Endothelial cell of umbilical vein (primary cell): ENCODE results near the gene PLPP7. TPM values are rescaled to one million over a fixed set of nuclear protein-coding genes. Genes with fewer than 3 reads are reported as not detected.

ENCODE experiments used
- BruUV-seq: library from RNA; stranded (reverse); fragments of 400-500 nt; replicated peaks from 2 replicates; lab custom pipeline; 2021; lab: Mats Ljungman, UMichigan
- CTCF ChIA-PET: fragments of 300-600, 350-600 bp; sonication (Branson Sonifier 250); formaldehyde crosslinking; loops from one replicate; lab custom pipeline; 2021; ENCODE audit warnings: antibody characterized with exemption, inconsistent platforms; lab: Charles Lee
- POLR2A ChIA-PET: fragments of 300-600, 350-600 bp; sonication (Branson Sonifier 250); formaldehyde crosslinking; loops from one replicate; lab custom pipeline; 2021; ENCODE audit warnings: antibody characterized with exemption, inconsistent platforms; lab: Charles Lee
- DNase-seq: peaks from one replicate; pipeline ENCODE4 v3.0.0-alpha.2; 2011; ENCODE audit warnings: low read depth, low spot score
- FAIRE-seq: peaks from 2 replicates; lab custom pipeline; 2011; peaks lifted over from hg19 to GRCh38; lab: Jason Lieb, UNC
- H2AFZ ChIP-seq: 2 replicates; pipeline ENCODE4 v1.6.0; 2012; ENCODE audit warnings: low read depth, low read length, control low read depth, inconsistent platforms
- H3K27ac ChIP-seq: 2 replicates; pipeline ENCODE4 v1.5.1; 2011; ENCODE audit warnings: low read depth, mild to moderate bottlenecking, control low read depth, low read length, moderate library complexity; ENCODE audit not compliant: insufficient read depth
- H3K27me3 ChIP-seq, 2 experiments: 2 replicates each; pipeline versions ENCODE4 v1.6.0 to v1.6.1; 2011; ENCODE audit warnings: low read length in 2 of 2, mixed read lengths in 1 of 2; ENCODE audit not compliant: control insufficient read depth in 2 of 2, insufficient read depth in 2 of 2
- H3K36me3 ChIP-seq, 2 experiments: 2 replicates in 1 of 2; 3 replicates in 1 of 2; pipeline ENCODE4 v1.5.1; 2011; ENCODE audit warnings: low read length in 2 of 2, mild to moderate bottlenecking in 1 of 2, moderate library complexity in 1 of 2; ENCODE audit not compliant: control insufficient read depth in 2 of 2, insufficient read depth in 2 of 2; ENCODE audit errors: extremely low read depth in 1 of 2
- H3K4me1 ChIP-seq: 3 replicates; pipeline ENCODE4 v1.5.1; 2011; ENCODE audit warnings: mild to moderate bottlenecking, low read length; ENCODE audit not compliant: control insufficient read depth, insufficient read depth; ENCODE audit errors: extremely low read depth
- H3K4me2 ChIP-seq: 2 replicates; pipeline ENCODE4 v1.6.1; 2011; ENCODE audit warnings: low read length, control low read depth, mixed read lengths; ENCODE audit not compliant: insufficient read depth
- H3K4me3 ChIP-seq, 3 experiments: fragments of 200-600 bp in 1 of 3; sonication (generic), shearing (Covaris generic) in 1 of 3; replicated peaks in 1 of 3; 2 replicates each; pipeline ENCODE4 v1.5.1; 2011 to 2016; ENCODE audit warnings: control low read depth in 3 of 3, low read length in 3 of 3, mild to moderate bottlenecking in 2 of 3, inconsistent platforms in 1 of 3, low read depth in 1 of 3, moderate library complexity in 1 of 3; ENCODE audit not compliant: insufficient read depth in 1 of 3
- H3K79me2 ChIP-seq: 2 replicates; pipeline ENCODE4 v1.6.0; 2012; ENCODE audit warnings: low read length, inconsistent platforms; ENCODE audit not compliant: control insufficient read depth, insufficient read depth
- H3K9ac ChIP-seq: replicated peaks from 2 replicates; pipeline ENCODE3; 2011; ENCODE audit warnings: low read length, control low read depth; ENCODE audit not compliant: insufficient read depth; ENCODE audit errors: extremely low read depth
- H3K9me1 ChIP-seq: replicated peaks from 3 replicates; pipeline ENCODE4 v1.6.0; 2011; ENCODE audit warnings: mild to moderate bottlenecking, low read length; ENCODE audit not compliant: control insufficient read depth, insufficient read depth; ENCODE audit errors: extremely low read depth
- H3K9me3 ChIP-seq: replicated peaks from 2 replicates; pipeline ENCODE4 v1.5.1; 2012; ENCODE audit warnings: low read length, inconsistent platforms; ENCODE audit not compliant: control insufficient read depth, insufficient read depth
- H4K20me1 ChIP-seq: replicated peaks from 2 replicates; pipeline ENCODE3; 2011; ENCODE audit warnings: mild to moderate bottlenecking, low read length; ENCODE audit not compliant: control insufficient read depth, insufficient read depth; ENCODE audit errors: extremely low read depth
- CTCF ChIP-seq, 2 donors: IDR thresholded peaks; 1 replicate in 1 of 2; 2 replicates in 1 of 2; pipeline ENCODE4 v1.5.1; 2011; ENCODE audit warnings: low read length in 2 of 2, mild to moderate bottlenecking in 2 of 2, moderate library complexity in 2 of 2, control low read depth in 1 of 2, inconsistent platforms in 1 of 2, low read depth in 1 of 2; ENCODE audit not compliant: insufficient read depth in 1 of 2; ENCODE audit errors: extremely low read depth in 1 of 2
- EZH2 ChIP-seq: IDR thresholded peaks from 2 replicates; pipeline ENCODE4 v1.6.1; 2012; ENCODE audit warnings: borderline replicate concordance, low read depth, mild to moderate bottlenecking, moderate library complexity, low read length, inconsistent platforms; ENCODE audit not compliant: severe bottlenecking
- FOS ChIP-seq: IDR thresholded peaks from 2 replicates; pipeline ENCODE4 v1.6.1; 2011; ENCODE audit warnings: mild to moderate bottlenecking, low read length, moderate library complexity, borderline replicate concordance; ENCODE audit not compliant: insufficient read depth
- GATA2 ChIP-seq: IDR thresholded peaks from 2 replicates; pipeline ENCODE4 v1.7.0; 2011; ENCODE audit warnings: low read depth, mild to moderate bottlenecking, moderate library complexity, mixed read lengths, low read length; ENCODE audit not compliant: insufficient read length, insufficient read depth
- JUN ChIP-seq: IDR thresholded peaks from 2 replicates; pipeline ENCODE4 v1.6.1; 2011; ENCODE audit warnings: borderline replicate concordance, low read depth; ENCODE audit not compliant: insufficient read length, insufficient read depth
- MAX ChIP-seq: IDR thresholded peaks from 2 replicates; pipeline ENCODE4 v1.6.1; 2011; ENCODE audit not compliant: insufficient read depth, insufficient read length
- MYC ChIP-seq: IDR thresholded peaks from one replicate; pipeline ENCODE4 v1.6.1; 2011; ENCODE audit warnings: mild to moderate bottlenecking, low read depth, low read length
- POLR2A ChIP-seq: IDR thresholded peaks from 2 replicates; pipeline ENCODE4 v1.6.1; 2012; ENCODE audit warnings: low read depth, mild to moderate bottlenecking, control low read depth, low read length
- POLR2AphosphoS5 ChIP-seq: IDR thresholded peaks from 2 replicates; pipeline ENCODE4 v1.6.1; 2012; ENCODE audit warnings: low read depth, mild to moderate bottlenecking, control low read depth, low read length, moderate library complexity; ENCODE audit not compliant: insufficient read depth
- dilution Hi-C: fragments of 300-500 bp; cut with MboI; formaldehyde crosslinking; loops from one replicate; pipeline ENCODE4 v1.15.0; 2019; ENCODE audit warnings: low sequenced_read_pairs; ENCODE audit not compliant: extremely low pct_ligation_motif_present
- intact Hi-C: fragments of 100-400 bp; cut with micrococcal nuclease; formaldehyde crosslinking; loops from one replicate; pipeline ENCODE4 v1.10.0; 2022
- polyA plus RNA-seq, 4 experiments: library from polyadenylated mRNA; depleted of rRNA in 3 of 4; stranded (reverse) in 3 of 4; unstranded in 1 of 4; fragments of >200 nt; gene quantifications; 2 replicates each; pipeline versions ENCODE4 v1.2.1 to v1.2.3, GENCODE V29; 2011 to 2012; ENCODE audit warnings: missing spikeins in 1 of 4
- total RNA-seq: library from RNA; stranded (reverse); gene quantifications from 2 replicates; pipeline ENCODE4 v1.2.3, GENCODE V29; 2021

Gene PLPP7
- total and polyA plus RNA-seq, 2 donors (not counting 3 experiments of a cell fraction or from before 2014, with no cell fraction given): 2.1 to 2.7 TPM

DNA sequence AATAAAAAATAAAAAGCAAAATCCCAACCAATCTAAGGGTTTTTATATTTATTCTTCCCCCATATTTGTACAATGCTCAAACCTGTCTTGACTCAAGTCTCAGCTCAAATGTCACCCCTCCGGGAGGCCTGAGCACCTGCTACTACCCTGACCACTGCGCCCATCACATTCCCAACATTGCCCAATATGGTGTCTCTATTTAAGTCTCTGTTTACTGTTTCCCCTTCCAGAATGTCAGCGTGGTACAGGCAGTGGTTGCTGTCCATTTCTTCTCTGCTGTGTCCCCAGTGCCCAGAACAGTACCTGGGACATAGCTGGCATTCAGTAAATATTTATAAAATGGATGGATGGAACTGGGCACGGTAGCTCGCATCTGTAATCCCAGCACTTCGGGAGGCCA is 57.0 kb downstream of the PLPP7 start:
- no TSS peak for BruUV-seq
- CTCF ChIA-PET: interaction anchor here (1.0 kb wide), 1 partner anchor 10 kb away, joined by 4 read pairs; no protein-coding TSS in a partner anchor
- intact Hi-C loops: no loop called here
- Histone ChIP-seq H3K79me2 (no peaks in the 10 kb centered on the region), H4K20me1 (no peaks in the 10 kb centered on the region), H2AFZ (no peak overlapping the region), H3K27me3 (no peaks in the 10 kb centered on the region), H3K36me3 (no peaks in the 10 kb centered on the region), H3K9me1 (no peaks in the 10 kb centered on the region), H3K27ac (no peak overlapping the region), H3K9ac (no peak overlapping the region), H3K4me2 (no peak overlapping the region), H3K4me3 (no peak overlapping the region), H3K9me3 (no peaks in the 10 kb centered on the region), H3K4me1 (peaks cover 2% of the 10 kb centered on the region)
- no peak for FAIRE-seq
- DNase-seq: no peak
- TF ChIP-seq POLR2AphosphoS5 (no peak), GATA2 (no peak), CTCF (IDR thresholded peaks at IDR 0.05; ENCODE audit: extremely low read depth in 1 of 2, insufficient read depth in 1 of 2, low read depth in 1 of 2, low read length in 2 of 2) (no peak), MYC (no peak), POLR2A (no peak), JUN (no peak), EZH2 (no peak), MAX (no peak), FOS (no peak)
- dilution Hi-C loops: no loop called here
- POLR2A ChIA-PET: no interaction called here
